ENCODE data around the gene HEY2.
"Not testable (repeated sequence)": the region's sequence is repeated elsewhere in the genome, so short reads cannot be mapped to it uniquely, and the experiment has no call there.

Gene HEY2

GRCh38 chr6:125773387-125774341 lies 24.2 kb downstream of the HEY2 start:
- no peak for DNase-seq

- DNase-seq: not testable (repeated sequence)
These were observed 26.8 kb downstream of the HEY2 start for GRCh38 chr6:125776107-125776826.

GRCh38 chr6:125779924-125780539 lies 30.6 kb downstream of the HEY2 start:
- DNase-seq: peak; percentile 84

- no peak for DNase-seq
These were observed 31.3 kb downstream of the HEY2 start for GRCh38 chr6:125780540-125781313.

GRCh38 chr6:125781314-125781868 lies 32.0 kb downstream of the HEY2 start:
- no peak for DNase-seq

- DNase-seq: no peak
These were observed 34.9 kb downstream of the HEY2 start for GRCh38 chr6:125784365-125784764.

GRCh38 chr6:125787791-125788190 lies 38.4 kb downstream of the HEY2 start:
- DNase-seq: no peak

GRCh38 chr6:125789167-125789566 lies 39.7 kb downstream of the HEY2 start:
- no peak for DNase-seq

- no peak for DNase-seq
These were observed 40.3 kb downstream of the HEY2 start for GRCh38 chr6:125789576-125790357.

- no peak for DNase-seq
These were observed 41.1 kb downstream of the HEY2 start, which contains the start of gene NCOA7 for GRCh38 chr6:125790358-125791150. NCOA7 (plus strand) TSS chr6:125790960; CDS start chr6:125815355, 24,395 bp downstream.

- DNase-seq: no peak
These were observed 41.9 kb downstream of the HEY2 start for GRCh38 chr6:125791151-125791819.

GRCh38 chr6:125791820-125792165 lies 42.4 kb downstream of the HEY2 start:
- no peak for DNase-seq

- DNase-seq: no peak
These were observed 42.7 kb downstream of the HEY2 start for GRCh38 chr6:125792172-125792571.

GRCh38 chr6:125792680-125793079 lies 43.2 kb downstream of the HEY2 start:
- DNase-seq: no peak

- no peak for DNase-seq
These were observed 43.8 kb downstream of the HEY2 start for GRCh38 chr6:125793280-125793679.

GRCh38 chr6:125793863-125794262 lies 44.4 kb downstream of the HEY2 start:
- no peak for DNase-seq

- DNase-seq: no peak
These were observed 45.1 kb downstream of the HEY2 start for GRCh38 chr6:125794342-125795137.

- no peak for DNase-seq
These were observed 45.9 kb downstream of the HEY2 start for GRCh38 chr6:125795301-125795700.
